ENCODE data around the gene PCDH9.

PCDH9 gene

DNA sequence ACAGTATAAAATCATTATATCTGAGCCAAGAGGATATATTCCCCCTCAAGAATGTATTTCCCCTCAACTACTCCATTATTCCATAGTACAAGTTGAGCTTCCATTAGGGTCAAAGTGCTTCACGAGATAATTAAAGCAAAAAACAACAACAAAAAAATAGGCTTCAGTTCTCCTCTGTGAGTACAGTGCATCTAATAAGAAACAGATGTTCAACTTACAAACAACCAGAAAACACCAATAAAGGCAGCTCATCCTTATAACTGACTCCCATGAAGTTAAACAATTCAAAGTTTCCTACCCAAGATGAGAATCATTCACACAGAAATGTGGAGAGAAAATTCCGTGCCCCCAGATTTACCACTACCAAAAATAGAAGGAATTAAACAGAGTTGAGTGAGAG is 854.4 kb downstream of the PCDH9 start:
- DNase-seq (ENCODE audit: low read depth): no peak

DNA sequence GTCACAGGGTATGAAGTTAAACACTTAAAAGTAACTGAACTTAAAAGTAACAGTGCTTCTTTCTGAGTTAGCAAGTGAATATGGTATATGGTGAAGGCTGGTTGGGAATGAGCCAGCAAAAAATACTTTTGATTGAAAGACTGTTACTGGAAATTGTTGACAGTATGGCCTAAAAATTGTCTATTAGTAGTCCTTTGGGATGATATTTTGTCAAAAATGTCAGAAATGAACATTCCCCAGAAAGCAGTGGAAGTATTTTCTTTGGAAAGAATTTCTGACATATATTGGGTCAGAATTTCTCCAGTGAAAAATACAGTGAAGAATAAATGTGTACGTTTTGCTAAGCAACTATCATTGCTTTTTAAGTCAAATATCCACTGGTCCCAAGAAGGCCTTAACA is 860.5 kb downstream of the PCDH9 start:
- no peak for DNase-seq (ENCODE audit: low read depth)

DNA sequence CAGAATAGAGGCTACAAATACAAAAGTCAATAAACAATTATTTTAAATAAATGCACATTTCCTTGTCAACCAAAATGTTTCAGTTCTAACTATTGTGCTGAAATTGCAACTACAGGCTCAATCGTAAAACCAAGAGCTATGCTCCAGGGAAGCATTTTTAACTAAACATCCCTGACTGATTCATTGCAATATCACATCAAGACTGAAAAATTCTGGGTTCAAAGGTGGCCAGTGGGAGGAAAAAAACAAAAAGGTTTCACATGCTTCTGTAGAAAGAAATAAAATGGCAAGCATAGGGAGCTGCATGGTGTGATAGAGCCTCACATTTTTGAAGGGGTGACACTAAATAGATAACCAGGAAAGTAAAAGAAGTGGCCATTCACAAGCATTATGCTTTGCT is 862.8 kb downstream of the PCDH9 start:
- DNase-seq (ENCODE audit: low read depth): no peak

DNA sequence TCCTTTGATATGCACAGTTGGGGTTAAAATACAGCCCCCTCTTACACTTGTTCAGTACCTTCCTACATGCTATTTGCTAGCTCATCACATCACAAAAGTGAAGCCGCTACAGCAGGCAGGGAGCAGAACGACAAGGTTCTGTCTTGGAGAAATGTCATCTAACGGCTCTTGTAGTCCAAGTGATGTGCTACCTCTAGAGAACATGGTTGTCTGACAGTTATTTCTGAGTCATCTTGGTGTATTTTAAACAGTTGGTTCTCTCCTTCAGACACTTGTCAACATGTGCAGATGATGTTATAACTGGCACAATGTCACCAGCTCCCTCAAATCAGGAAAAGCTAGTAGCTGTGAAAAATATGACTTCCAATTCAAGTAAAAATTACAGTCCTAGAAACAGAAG is 865.0 kb downstream of the PCDH9 start:
- no peak for DNase-seq (ENCODE audit: low read depth)

DNA sequence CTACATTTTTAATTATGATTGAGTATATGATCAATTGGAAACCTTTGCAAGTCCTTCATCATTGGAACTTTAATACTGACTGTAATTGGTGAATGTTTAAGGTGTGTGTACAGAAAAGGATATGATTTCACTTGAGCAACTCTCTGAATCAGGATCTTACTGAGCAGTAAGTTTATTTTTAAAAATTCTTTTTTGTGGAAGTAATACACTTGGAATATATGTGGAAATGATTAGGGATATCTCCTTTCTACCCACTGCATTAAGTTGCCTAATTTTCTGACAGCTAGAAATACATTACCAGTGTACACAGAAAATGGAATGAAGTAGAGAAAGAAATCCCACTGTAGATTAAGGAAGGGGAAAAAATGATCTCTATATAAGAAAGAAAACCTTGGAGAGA is 865.8 kb downstream of the PCDH9 start:
- no peak for DNase-seq (ENCODE audit: low read depth)

DNA sequence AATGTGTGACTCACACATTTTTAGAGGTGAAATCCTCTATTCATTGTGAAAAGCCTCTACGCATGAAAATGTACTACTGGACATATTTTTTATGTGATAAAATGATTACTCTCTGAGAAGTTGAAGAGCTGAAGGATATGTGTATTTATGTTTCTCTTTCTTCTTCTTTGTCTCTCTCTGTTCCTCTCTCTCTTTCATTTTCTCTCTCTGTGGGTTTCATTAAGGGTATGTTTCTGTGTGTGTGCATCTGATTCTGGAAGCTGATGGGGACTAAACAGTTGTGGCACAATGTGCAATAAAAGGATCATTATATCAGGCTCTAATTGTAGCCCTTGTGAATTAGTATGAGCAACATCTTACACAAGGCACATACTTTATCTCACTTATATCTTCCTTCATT is 867.7 kb downstream of the PCDH9 start:
- DNase-seq (ENCODE audit: low read depth): no peak

DNA sequence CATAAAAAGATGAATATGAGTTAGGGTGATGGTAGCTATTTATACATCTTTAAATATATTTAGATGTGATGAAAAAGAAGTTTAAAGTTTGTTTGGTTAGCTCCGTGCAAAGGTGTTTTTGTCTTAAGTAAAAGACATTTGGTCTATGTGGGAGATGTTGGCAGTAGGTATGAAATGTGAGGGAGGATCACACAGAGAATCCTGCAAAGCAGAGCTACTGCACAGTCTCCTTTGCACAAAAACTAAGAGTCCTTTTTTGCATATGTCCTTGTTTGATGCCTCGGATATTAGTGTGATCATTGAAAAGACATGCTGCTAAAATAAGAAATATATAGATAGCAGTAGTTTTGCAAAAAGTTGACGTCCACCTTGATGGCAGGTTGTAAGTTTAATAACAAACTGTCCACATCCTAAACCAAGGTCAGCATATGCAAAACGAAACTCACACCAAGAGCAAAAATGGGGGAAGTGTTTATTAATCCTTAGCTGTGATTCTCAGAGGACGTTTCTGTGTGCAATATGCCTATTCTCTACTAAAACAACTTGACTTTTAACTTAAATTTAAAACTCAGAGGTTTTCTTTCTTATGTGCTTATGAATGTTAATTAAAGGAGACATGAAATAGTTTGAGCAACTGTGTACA is 870.1 kb downstream of the PCDH9 start:
- DNase-seq (ENCODE audit: low read depth): no peak

DNA sequence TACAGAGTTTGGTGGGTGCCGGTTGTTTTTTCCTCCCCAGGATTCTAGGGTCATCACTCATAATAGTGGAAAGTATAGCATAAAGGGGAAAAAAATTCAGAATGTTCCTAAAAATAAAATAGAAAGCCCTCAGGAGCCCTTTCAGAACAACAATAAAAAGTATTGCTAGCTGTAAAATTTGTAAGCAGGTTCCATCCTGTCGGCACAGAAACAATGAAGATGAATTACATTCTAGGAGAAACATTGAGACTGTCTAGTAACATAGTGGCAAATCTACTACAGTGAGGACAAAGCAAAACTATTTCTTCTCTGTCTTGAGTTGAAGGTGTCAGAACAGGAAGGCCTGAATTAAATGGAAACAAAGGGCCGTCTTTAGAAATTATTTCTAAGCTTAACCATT is 870.7 kb downstream of the PCDH9 start:
- no peak for DNase-seq (ENCODE audit: low read depth)

DNA sequence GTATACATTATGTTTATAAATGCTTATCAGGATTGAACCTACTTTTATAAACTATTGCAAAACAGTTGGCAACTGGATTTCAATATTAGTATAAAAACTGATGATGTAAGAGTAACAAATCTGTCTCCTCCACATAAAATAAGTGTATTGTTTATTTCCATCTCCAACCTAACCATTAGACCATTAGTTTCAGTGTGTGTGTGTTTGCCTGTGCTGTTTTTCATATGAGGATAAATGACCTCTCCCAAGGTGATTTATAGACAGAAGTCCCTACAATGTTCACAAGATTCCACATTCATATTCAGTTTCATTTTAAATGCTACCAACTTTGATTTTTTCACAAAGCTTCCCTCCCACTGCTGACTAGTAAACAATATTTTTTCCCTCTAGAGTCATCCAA is 871.6 kb downstream of the PCDH9 start:
- no peak for DNase-seq (ENCODE audit: low read depth)

DNA sequence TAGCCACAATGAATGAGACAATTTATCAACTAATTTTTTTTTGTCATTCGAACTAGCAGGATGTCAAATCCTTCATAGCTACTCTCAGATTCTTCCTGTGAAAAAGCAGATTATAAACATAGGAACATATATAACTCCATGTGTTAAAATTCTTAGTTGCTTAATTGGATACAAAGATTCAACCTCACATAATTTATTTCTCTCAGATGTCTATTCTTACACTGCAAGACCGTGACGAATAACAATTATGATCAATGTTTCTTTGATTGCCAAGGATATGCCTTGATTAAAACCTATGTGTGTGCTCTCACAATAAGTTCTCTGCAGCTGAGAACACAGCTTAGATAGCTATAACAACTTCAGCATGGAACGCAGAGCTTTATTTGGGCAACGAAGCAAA is 872.7 kb downstream of the PCDH9 start:
- DNase-seq (ENCODE audit: low read depth): no peak

DNA sequence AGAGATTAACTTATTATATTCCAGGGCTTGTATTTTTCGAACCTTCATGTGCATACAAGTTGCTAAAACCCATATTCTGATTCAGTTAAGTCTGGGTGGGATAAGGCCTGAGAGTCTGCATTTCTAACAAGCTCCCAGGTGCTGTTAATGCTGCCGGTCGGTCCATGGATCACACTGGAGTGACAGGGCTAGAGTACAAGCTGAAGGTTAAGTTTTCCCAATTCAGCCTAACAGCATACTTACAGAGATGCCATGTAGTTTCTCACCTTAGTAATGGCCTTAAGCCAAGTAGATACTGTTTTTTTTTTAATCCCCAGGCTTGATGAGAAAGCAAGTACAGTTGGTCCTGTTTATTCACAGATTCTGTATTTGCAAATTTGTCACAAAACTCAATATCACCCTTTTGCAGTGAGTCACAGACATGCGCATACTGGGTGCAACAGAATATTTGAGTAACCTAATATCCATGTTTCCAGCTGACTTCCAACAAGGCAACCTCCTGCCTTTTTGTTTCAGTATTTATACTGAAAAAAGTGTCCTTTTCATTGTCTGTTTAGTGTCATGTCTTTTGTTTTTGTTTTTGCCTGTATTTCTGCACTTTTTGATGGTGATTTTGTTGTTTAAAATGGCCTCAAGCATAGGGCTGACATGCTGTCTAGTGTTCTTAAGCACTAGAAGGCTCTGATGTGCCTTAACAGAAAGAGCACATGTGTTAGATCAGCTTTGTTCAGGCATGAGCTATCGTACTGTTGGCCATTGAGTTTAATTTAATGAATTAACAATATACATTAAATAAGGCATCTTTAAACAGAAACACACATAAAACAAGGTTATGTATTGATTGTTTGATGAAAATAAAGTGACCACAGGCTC is 875.0 kb downstream of the PCDH9 start:
- no peak for DNase-seq (ENCODE audit: low read depth)

DNA sequence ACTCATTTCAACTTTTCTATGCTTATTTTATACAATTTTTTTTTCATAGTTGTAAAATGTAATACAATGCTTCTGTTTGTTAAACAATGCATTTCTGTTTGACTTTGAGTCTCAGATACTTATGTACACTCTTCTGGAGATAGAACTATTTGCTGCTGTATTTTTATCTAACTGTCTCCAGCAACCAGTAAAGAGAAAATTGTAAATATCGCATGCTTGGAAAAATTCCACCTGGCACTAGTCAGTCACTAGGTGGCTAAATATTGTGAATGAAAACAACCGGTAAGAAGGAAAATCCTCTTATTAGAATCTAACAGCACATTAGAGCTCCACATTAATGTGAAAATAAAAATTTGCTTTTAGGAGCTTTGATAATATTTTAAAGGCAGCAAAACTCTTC is 876.5 kb downstream of the PCDH9 start:
- DNase-seq (ENCODE audit: low read depth): no peak

DNA sequence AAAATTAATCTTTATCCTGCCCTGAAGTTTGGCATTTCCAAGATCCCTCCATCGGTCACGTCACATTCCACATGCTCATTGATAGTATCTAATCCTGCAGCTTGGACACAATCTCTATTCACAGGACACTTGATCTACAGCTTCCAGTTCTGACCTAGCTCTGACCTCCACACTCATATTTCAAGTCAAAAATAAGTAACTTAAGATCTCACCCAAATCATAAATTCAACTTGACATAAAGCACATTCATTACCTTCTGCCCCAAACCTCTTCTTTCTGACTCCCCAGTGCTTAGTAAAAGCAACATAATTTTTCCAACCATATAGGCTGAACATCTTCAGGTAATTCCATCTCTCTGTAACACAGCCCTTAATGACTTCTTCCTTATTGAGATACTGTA is 880.2 kb downstream of the PCDH9 start:
- DNase-seq (ENCODE audit: low read depth): no peak

DNA sequence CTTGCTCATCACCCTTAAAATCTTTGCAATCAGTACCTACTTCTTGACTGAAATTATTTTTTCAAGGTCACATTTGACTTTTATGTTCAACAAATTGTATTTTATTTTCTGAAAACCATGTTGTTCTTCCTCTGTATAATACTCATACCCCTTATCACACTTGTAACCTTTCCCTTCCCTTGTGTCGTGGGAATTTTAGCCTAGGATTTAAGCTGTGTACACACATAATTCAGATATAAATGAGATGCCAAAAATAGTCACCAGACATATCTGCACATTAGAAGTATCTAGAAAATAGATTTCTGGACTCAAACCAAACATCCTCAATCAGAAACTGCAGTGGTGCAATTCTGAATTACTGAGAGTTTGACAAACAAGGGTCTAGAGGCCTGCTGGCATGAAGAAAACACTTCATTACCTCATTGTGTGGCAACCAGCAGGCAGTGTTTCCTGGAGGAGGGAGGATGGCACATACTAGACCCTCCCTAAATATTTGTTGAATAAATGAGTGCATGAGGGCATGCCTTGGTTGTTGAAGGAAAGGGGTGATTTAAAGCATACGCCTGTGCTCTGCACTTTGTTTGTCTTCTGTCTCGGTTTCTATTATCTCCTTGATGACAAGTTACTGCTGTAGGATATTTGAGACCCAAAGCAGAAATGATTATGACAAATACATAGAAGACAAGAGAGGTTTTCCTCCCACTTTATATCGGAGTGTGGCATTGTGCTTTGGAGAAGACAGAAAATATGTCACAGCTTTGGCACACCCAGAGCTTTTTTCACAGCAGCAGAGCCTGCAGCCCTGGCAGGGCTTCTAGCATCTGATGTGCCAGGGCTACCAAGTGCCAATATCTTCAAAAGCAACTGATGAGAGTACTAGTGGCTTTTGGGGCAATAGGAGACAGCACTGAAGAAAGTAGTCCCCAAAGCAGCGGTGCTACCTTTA is 881.1 kb downstream of the PCDH9 start:
- no peak for DNase-seq (ENCODE audit: low read depth)

DNA sequence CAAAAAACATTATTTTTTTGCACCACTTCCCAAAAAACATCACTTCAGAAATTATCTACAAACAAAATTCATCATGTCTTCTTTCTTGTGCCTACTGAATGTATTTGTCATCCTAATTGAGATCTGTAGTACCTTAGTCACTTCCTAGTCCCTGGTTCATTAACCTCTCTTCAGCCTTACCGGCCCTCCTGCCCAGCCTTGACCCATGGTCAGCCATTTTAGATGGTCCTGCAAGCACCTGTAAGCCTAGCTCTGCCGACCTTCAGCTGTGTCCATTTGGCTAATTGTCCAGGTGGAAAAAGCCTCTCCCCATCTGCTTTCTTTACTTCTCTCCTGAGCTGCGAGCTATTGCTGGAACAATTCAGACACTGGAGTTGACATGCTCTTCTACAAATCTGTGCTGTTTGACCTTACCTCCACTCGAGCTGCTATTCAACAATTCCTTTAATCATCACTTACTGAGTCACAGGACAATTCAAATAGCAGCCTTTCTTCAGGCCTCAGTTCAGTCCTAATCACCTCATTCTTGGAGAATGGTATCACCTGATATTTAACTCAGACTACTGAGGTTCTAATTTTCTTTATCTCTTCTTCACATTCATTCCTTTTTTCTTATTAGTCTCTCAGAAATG is 882.5 kb downstream of the PCDH9 start:
- DNase-seq (ENCODE audit: low read depth): no peak

DNA sequence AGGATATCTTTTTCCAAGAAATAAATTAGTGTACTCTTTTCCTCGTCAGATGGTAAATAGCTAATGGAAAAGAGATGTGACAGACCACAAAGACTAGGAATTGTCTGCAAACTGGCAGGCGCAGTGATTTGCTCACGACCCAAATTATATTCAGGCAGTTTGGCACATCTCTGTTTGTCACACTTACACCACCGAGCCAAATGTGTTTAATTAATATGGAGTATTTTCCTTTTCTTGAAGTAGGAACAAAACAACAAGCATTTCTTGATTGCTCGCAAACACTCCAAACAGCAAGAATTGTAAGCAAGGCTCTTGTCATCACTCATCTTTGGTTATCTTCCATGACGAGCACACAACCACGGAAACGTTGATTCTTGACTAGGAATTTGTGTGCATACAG is 884.2 kb downstream of the PCDH9 start:
- no peak for DNase-seq (ENCODE audit: low read depth)

DNA sequence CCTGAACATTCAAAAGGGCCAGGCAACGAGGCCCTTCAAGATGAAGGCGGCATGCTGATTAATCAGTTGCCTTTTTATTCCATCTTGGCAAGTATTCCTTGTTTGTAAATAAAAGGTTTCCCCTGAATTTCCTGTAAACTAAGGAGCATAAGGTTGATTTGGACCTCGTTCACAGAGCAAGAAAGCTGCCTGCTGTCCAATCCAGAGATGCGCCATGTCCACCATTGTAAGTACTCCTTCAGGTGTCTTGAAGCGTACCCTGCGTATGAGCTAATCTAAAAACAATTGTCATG is 884.7 kb downstream of the PCDH9 start:
- no peak for DNase-seq (ENCODE audit: low read depth)

DNA sequence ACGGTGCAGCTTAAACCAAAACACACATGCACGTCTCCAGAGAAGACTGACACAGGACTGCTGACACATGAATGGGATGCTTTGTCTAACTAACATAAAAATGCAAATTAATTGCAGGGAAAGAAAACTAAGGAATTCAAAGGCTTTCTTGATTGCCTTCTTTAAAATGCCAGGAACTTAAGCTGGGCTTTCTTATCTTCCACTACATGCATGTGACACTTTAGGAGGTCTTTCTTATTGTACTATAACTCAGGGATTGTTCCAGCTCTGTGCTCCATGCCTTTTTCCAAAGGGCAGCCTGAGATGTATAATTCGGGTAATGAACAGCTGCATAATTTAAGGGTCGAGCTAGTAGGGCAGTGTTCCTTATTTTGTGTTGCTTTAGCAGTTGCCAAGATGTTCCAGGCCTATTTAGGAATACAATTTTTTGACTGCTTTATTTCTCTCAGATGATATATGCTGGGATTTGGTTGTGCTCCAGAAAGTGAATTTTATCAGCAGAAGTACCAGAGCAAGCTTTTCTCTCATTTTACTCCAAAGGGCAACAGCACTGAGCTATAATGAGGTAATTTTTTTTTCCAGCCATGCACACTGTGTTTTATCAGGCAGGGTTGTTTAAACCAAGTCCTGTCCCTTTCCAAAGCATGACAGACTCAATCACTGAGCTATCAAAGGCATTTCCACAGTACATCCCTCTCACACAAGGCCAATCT is 885.2 kb downstream of the PCDH9 start:
- DNase-seq (ENCODE audit: low read depth): no peak

DNA sequence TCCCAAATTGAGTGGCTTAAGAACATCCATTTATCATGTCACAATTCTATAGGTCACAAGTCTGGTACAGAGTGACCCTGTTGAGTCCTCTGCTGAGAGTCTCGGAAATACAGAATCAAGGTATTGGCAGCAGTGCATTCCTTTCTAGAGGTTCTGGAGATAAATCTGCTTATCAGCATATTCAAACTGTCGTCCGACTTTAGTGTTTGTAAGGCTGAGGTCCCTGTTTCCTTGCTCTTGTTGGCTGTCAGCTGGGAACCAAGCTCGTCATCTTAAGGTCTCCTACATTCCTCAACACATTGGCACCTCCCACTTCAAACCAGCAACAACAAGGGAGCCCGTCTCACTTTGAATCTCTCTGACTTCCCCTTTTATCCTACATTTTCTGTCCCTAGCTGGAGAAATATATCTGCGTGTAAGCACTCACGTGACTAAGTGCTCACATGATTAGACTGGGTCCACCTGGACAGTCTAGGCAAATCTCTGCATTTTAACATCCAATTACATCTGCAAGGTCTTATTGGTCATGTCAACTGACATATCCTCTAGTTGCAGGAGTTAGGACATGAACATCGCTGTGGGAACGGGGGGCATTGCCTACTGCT is 886.8 kb downstream of the PCDH9 start:
- DNase-seq (ENCODE audit: low read depth): no peak

DNA sequence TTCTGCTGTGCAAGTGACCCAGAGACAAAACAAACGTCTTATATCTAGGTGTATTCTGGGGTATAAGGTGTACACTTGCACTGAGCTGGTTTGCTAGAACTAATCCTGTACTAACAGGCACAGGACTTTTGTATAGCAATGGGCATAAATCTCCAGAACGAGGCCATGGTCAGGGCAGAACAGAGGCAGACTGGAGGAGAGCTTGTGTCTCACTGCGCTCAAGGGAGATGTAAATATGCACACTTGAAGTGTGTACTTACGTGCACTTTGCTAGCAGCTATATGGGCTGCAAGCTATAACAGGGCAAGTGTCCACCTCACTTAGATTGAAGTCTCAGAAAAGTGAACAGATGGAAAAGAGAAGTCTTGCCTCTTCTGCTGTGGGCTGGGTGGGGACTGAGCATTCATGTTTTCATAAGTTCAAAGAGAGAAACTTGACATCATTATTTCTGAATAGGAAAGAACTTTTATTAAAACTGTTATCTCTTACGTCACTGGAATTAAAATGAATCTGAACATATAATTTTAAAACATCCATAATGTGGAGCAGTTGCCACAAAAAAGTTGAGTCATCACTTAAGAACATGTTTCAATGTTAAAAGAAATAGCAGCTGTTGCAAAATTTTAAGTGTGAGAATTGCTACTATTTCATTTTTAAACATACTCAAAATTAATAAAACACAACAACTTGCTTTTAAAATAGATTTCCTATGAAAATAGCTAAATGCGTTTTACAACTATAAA is 888.3 kb downstream of the PCDH9 start:
- no peak for DNase-seq (ENCODE audit: low read depth)

DNA sequence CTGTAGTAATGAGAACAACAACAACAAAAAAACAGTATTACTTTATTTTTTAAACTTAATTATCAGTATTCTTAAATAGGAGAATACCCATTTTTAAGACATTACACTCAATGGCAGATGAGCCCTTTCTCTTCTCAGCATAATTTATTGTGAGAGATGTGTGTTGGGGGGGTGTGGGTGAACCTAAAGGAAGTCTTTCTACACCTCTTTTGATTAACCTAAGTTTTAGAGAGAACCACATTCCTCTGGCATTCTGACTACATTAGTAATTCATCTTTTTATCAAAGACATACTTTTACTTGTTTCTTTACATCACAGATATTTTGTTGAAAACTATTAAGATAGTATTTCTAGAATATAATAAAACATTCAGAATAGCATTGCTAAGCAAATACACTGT is 890.9 kb downstream of the PCDH9 start:
- DNase-seq (ENCODE audit: low read depth): no peak

Measured in T-helper 22 cell (primary cell).